IPS-NIHi7 (cell line): ENCODE data around the gene TEPSIN.

ENCODE experiments used
- DNase-seq: peaks from one replicate; pipeline ENCODE4 v3.0.0; 2012; ENCODE audit warnings: mixed read lengths; ENCODE audit errors: extremely low spot score

TEPSIN gene

DNA sequence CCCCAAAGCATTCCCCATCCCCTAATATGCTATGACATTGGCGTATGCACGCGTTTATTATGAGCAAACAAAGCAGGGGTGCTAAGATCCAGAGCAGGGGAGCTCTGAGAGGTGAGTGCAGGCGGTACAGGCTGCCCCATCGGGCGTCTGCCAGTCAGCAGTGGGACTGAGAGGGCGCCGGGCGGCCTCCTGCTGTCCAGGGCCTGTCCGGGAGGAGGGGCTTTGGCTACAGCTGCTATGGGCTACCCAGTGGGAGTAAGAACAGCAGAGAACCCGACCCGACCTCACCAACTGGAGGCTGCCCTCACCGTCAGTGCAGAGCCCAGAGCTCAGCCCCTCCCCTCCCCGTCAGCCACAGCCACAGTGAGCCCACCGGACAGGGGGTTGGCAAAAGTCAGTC, 54.3 kb downstream of the TEPSIN start:
- DNase-seq: peak; percentile 58

DNA sequence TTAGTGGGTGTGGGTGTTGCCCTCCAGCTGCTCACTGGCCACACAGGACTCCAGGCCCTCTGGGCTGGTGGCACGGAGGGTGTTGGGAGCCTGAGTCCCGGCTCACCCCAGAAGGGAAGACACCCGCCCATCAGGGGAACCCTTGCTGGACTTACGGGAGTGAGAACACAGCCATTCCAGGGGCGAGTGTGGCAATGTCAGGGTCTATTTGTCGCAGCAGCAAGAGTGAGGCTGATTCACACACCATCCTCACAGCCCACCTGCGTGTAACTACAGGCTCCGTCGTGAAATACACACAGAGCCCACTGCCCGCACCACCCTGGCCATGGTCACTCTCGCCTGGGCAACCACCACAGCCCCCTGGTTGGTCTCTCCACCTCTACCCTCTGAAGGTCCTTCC, 55.0 kb downstream of the TEPSIN start:
- DNase-seq: no peak

DNA sequence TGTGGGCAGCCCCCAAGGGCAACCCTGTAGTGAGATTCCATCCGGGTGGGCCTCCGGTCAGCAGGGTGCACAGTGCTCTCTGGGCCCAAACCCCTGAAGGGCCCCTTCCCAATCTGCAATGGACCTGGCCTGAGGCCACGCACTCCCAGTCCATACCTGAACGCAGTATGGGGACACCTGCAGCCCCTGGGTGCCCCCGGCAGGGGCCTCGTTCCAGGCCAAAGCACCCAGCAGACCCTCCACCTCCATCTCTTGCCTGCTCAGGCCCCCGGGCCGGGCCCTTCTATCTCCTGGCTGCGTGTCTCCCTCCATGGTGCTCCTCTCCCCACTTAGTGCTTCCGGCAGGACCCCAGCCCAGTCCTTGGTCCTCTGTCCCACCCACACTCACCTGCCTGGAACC, 55.5 kb downstream of the TEPSIN start:
- no peak for DNase-seq

DNA sequence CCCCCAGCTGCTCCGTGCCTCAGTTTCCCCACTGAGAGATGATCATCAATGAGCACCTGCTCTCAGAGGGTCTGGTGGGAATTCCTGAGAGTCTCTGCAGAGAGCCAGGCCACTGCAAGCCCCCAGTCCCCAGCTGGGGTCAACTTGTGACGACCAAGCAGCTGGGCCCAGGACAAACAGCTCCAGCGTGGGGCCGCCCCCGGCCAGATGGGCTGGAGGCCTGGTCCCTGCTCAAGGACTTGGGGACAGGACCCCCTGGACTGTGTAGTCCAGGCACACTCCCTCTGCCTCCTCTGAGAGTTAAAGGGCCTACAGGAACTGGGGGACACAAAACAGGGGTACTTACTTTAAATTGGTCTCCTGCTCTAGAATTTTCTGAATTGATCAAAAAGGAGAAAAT, 56.3 kb downstream of the TEPSIN start:
- no peak for DNase-seq

DNA sequence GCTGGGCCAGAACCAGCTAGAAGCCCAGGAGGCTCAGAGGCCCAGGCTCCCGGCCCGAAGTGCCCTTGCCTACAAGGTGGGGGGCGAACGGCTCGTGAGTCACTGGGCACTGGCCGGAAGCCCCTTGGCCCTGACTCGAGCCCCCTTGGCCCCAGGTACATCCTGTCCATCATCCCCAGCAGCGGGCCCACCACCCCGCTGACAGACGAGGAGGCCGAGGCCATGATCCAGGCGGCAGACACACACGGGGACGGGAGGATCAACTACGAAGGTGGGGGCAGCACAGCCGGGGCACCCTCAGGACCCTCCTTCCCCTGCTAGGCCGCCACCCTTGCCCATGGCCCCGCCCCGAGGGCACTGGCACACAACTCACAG, 57.1 kb downstream of the TEPSIN start:
- DNase-seq: no peak

DNA sequence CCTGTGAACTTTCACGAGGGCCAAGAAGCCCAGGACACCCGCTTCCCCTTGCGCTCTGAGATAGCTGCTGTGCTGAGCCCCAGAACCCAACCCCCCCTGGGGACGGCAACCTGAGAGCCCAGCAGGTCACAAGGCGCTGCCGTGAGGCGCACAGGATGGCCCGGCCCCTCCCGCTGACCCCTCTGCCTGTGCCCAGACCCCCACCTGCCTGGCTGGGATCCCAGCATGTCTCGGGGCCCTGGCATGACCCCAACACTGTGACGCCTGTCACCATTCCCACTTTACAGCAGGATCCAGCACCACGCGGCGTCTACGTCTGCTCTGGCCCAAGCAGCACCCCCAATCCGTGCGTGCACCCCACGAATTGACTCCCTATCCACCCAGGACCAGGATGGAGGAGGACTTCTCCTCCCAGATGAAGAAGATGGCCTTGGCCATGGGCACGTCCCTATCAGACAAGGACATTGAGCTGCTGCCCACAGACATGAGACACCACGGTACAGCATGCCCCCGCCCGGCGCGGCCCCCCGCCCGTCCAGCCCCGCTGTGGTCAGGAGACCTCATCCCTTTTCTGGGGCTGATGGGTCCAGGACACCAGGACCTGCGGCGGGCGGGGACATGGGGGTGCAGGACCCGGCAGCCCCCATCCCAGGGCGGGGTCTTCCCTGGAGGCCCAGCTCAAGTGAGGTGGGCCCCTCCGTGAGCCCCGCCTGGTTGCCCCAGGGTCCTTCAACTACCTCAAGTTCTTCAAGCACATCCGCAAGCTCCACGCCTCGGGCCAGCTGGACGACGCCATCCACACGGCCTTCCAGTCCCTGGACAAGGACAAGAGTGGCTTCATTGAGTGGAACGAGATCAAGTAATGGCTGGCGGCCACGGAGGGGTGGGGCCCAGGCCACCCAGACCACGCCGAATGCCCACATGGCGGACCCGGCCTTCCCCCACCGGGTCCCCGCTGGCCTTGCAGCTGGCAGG, 57.7 kb downstream of the TEPSIN start:
- no peak for DNase-seq

DNA sequence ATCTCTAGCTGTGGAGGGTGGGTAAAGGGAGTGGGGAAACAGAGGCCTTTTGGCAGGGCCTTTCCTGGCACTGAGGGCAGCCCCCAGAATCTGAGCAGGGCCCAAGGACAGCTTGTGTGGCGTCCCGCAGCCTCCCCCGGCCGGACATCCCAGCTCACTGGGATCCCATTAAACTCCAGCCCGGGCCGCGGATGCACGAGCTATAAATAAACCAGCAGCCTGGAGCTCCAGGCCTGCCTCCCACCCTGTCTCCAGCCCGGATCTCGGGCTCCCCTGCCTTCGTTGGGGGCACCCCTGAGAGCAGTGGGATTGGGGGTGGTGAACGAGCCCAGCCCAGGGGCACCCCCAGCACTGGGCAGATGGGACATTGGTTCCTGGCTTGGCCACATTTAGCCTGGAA, 59.0 kb downstream of the TEPSIN start:
- no peak for DNase-seq

DNA sequence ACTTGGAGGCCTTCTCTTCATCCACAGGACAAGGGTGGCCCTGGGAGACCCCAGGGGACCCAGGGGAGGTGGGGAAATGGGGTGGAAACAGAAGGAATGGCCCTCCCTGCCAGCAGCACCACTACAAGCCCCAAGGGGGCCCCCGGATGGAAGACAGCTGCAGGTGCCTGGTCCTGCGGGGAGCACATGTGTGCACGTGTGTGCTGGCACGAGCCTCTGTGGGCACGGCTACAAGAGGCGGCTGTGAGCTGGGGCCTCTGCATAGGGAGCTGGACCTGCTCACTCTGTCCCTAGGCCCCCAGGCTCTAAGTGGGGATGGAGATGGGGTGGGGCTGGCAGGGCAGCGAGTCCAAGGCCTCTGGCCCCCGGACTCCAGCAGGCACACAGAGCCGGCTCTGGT, 59.6 kb downstream of the TEPSIN start:
- no peak for DNase-seq
